Neural progenitor cell (in vitro differentiated cells): ENCODE measurements around the gene PITPNM3.

Experiments used
- CTCF ChIP-seq: fragments of 200-600 bp; sonication (generic); IDR thresholded peaks from 2 replicates; pipeline ENCODE4 v1.5.1; 2017; ENCODE audit warnings: antibody characterized with exemption, mild to moderate bottlenecking
- EZH2 ChIP-seq: fragments of 200-600 bp; sonication (generic); IDR thresholded peaks from 2 replicates; pipeline ENCODE4 v1.6.1; 2017; ENCODE audit warnings: antibody characterized with exemption, mild to moderate bottlenecking, moderate library complexity

GRCh38 chr17:6514371-6514770 is 42.0 kb downstream of the PITPNM3 start:
- TF ChIP-seq CTCF (no peak), EZH2 (no peak)
